ENCODE data around the gene GDF2.

GDF2 gene

DNA sequence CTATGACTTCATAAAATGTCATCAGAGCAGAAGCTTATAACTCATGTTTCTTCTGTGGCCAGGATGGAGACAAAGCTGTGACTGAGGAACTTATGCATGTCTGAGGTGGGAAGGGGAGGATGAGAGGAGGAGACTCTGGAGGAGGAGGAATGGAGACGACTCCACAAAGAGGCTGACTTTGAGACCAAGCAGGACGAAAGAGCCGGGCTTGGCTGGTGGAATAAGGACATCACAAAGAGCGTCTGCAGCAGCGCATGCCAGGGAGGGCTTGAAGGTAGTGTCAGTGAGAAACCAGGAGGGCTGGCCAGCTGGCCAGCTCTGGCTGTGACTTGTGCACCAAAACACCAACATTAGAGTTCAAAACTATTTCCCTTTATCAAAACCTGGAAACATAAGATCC, 6.1 kb upstream of the GDF2 start:
- no peak overlapping the region for H3K4me3 ChIP-seq (ENCODE audit: low read depth, low read length)
- no peak for DNase-seq (ENCODE audit: low read depth)
- TF ChIP-seq, protein P1, sequence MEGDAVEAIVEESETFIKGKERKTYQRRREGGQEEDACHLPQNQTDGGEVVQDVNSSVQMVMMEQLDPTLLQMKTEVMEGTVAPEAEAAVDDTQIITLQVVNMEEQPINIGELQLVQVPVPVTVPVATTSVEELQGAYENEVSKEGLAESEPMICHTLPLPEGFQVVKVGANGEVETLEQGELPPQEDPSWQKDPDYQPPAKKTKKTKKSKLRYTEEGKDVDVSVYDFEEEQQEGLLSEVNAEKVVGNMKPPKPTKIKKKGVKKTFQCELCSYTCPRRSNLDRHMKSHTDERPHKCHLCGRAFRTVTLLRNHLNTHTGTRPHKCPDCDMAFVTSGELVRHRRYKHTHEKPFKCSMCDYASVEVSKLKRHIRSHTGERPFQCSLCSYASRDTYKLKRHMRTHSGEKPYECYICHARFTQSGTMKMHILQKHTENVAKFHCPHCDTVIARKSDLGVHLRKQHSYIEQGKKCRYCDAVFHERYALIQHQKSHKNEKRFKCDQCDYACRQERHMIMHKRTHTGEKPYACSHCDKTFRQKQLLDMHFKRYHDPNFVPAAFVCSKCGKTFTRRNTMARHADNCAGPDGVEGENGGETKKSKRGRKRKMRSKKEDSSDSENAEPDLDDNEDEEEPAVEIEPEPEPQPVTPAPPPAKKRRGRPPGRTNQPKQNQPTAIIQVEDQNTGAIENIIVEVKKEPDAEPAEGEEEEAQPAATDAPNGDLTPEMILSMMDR (IDR thresholded peaks at IDR 0.05; ENCODE audit: insufficient read depth, low read depth, low read length, missing control alignments): no peak

DNA sequence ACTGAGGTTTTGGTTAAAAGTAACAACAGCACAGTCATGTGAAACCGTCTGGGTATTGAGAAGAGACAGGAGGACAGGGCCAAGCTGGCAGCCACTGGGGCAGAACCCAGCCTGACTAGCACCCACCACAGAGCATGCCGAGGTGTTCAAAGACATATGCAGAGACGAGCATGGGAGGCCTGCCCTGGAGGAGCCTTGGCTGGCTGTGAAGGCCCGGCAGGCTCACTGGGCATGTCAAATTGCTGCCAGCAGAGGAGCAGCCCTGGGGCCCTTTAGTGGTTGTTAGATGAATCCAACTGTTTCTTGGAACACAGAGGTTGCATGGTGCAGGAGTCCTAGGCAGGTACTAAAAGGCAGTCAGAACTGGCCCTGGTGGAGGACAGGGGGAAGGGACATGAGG, 5.0 kb upstream of the GDF2 start:
- TF ChIP-seq, protein P1 (IDR thresholded peaks at IDR 0.05; ENCODE audit: insufficient read depth, low read depth, low read length, missing control alignments): no peak
- DNase-seq (ENCODE audit: low read depth): no peak
- no peak overlapping the region for H3K4me3 ChIP-seq (ENCODE audit: low read depth, low read length)

DNA sequence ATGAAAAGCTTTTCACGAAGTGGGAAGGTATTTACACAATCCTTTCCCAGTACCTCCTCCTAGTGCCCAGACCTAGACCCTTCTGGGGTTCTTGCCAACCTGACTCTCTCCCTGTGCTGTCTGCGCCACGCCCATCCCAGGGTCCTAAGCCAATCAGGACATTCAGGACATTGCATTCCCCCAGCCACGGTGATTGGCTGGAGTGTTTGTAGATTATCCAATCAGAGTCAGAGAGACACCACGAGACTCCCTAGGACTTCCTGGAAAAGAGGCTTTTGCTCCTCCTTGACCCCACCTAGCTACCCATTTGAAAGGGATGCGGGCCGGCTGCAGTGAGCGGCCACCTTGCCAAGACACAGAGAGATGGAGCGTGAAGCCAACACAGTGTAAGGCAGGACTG, 3.5 kb upstream of the GDF2 start:
- DNase-seq (ENCODE audit: low read depth): peak; percentile 6
- no peak overlapping the region for H3K4me3 ChIP-seq (ENCODE audit: low read depth, low read length)
- TF ChIP-seq, protein P1 (IDR thresholded peaks at IDR 0.05; ENCODE audit: insufficient read depth, low read depth, low read length, missing control alignments): no peak

DNA sequence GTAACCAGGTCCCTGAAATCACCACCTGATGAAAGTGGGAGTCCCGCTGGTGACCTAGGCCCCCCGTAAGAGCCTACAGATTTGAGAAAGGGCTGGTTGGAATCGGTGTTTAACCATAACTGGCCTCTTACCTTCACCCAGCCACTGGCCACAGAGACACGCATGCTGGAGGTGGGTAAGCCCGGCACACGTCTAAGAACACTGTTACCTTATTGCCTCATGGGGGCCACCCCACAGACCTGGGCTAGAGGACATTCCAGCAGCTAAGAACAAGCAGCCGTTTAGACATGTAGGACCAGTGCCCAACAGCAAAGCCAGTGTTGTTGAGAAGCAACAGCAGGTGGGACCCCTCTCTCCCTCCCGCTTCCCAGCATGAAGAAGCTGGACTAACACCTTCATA, 2.5 kb upstream of the GDF2 start:
- DNase-seq (ENCODE audit: low read depth): no peak
- no peak overlapping the region for H3K4me3 ChIP-seq (ENCODE audit: low read depth, low read length)
- TF ChIP-seq, protein P1 (IDR thresholded peaks at IDR 0.05; ENCODE audit: insufficient read depth, low read depth, low read length, missing control alignments): no peak

DNA sequence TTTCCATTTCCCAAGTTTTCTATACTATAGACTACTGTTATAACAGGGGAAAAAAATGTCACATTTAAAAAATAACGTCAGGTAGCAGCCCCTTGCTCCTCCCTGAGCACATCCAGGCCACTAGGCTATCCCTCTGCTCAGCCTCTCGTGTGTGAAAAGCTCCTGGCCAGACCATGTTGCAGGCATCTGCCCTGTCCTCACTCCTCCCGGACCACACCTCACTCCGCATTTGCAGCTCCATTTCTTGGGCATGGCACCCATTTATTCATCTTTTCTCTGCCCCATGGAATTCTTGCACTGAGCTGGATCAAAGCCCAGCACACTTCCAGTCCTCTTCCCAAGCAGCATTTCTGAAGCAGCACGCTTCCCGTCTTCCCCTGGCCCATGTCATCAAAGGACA, 1.4 kb upstream of the GDF2 start:
- TF ChIP-seq, protein P1 (IDR thresholded peaks at IDR 0.05; ENCODE audit: insufficient read depth, low read depth, low read length, missing control alignments): no peak
- H3K4me3 ChIP-seq (ENCODE audit: low read depth, low read length): no peak overlapping the region
- no peak for DNase-seq (ENCODE audit: low read depth)

DNA sequence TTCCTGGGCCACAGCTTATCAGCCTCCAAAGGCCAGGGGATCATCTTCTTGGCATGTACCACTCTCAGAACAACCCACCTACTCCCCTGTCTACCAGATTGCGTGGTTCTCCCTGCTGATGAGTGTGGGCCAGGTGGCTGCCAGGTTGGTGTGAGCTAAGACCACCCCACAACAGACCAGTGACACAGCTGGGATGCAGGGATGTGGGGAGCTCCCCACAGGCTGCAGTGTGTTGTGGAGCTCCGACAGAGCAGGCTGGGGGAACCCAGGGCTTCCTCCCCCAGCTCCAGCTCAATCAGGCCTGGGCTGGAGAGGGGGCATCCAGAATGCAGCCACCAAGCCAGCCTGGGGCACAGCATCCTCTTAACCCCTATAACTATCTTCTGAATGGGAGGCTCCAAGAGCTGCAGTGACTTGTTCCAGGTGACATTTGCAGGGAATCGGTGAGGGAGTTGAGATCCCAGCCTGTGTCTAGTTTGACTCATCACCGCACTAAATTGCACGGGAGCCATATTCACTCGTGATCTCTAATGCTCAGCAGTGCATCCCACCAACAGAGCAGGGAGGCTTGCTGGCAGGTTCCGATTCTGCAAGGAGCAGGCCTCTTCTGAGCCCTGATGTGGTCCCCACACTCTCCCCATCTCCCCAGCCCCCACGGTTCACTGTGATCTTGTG, 596 bp upstream of the GDF2 start:
- H3K4me3 ChIP-seq (ENCODE audit: low read depth, low read length): no peak overlapping the region
- TF ChIP-seq, protein P1 (IDR thresholded peaks at IDR 0.05; ENCODE audit: insufficient read depth, low read depth, low read length, missing control alignments): no peak
- no peak for DNase-seq (ENCODE audit: low read depth)

DNA sequence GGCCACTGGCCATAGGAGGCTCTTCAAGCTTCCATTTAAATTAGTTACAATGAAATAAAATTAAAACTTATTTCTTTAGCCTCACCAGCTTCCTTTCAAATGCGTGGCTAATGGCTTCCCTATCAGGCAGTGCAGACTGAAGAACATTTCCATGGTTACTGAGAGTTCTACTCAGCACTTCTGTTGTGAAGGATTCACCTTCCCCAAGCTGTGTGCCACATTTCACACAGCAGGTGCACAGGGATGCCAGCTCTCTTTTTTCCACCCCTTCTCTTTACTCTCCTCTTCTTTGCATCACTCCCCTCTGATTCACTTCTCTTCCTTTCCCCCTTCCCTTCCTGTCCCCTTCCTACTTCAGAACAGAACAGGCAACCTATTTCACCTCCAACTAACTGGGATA, 833 bp downstream of the GDF2 start:
- no peak overlapping the region for H3K4me3 ChIP-seq (ENCODE audit: low read depth, low read length)

More for the DNA sequence above, 833 bp downstream of the GDF2 start:
- no peak for DNase-seq (ENCODE audit: low read depth)
- TF ChIP-seq, protein P1 (IDR thresholded peaks at IDR 0.05; ENCODE audit: insufficient read depth, low read depth, low read length, missing control alignments): no peak

All from GM12865 (cell line).